ENCODE results near the gene DAD1. TPM values are rescaled to one million over a fixed set of nuclear protein-coding genes. Genes with fewer than 3 reads are reported as not detected.
A peak's percentile ranks its signal among the peaks of the same experiment; 100 is the strongest.
"Not testable (repeated sequence)": the region's sequence is repeated elsewhere in the genome, so short reads cannot be mapped to it uniquely, and the experiment has no call there.

Gene DAD1
- total RNA-seq, 2 donors from 2014 or later: 165 to 188 TPM

DNA sequence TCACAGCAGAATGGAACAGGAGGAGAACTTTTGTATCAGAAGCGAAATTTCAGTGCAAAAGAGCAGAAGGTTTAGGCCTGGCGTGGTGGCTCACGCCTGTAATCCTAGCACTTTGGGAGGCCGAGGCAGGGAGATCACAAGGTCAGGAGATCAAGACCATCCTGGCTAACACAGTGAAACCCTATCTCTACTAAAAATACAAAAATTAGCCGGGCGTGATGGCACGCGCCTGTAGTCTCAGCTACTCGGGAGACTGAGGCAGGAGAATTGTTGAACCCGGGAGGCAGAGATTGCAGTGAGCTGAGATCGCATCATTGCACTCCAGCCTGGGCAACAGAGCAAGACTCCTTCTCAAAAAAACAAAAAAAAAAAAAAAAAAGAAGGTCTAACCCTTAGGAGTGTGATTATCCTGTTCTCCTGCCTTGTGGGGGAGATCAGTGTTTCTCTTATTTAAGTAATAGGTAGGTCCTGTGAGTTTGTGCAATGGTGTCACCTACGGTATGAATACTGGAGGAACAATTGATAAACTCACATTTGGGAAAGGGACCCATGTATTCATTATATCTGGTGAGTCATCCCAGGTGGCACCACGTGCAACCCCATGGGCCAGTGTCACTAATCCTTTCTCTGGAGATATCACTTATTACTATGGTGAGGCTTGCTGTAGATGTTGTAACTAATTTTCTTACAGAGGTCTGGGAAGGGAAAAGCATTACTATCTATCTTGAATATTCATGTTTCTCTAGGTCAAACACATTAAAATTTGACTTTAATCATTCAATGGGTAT lies 45.3 kb downstream of the DAD1 start:
- Mint-ChIP-seq H3K4me1 (ENCODE audit: low read depth) (peaks cover 100% of the 10 kb centered on the region), H3K27ac (peak overlapping the region; percentile 97), H3K36me3 (ENCODE audit: insufficient read depth in 2 of 2) (peaks cover 42 to 68% of the 10 kb centered on the region in 2 donors), H3K4me3 (peak overlapping the region; percentile 80)
- not testable (repeated sequence) for H3K27me3 Mint-ChIP-seq (ENCODE audit: low read depth); H3K9me3 Mint-ChIP-seq; DNase-seq
- ATAC-seq (replicated peaks in 1 of 2): peak in 1 of 2 donors; percentile 8

DNA sequence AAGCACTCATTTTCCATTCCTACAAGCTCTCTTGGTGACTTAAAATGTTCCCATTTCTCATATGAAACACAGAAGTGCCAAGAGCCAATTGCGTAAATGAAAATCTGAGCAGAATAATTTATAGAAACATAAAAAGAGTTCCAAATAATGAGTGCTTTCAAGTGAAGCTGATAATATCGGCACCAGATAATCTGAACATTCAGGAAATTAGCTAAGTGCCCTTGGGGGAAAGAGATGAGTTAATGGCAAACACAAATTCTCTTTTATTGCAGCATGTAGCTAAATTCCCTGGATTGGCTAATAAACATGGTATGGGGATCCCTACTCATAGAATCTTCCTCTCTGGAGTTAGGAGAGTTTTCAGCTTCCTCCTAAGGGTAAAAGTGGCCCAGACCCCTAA lies 46.7 kb downstream of the DAD1 start:
- no peak for ATAC-seq (replicated peaks in 1 of 2)
- Mint-ChIP-seq H3K27ac (peak overlapping the region; percentile 99), H3K27me3 (ENCODE audit: low read depth) (no peaks in the 10 kb centered on the region), H3K9me3 (no peaks in the 10 kb centered on the region), H3K4me1 (ENCODE audit: low read depth) (peaks cover 100% of the 10 kb centered on the region), H3K4me3 (peak overlapping the region; percentile 80 to 87), H3K36me3 (ENCODE audit: insufficient read depth in 2 of 2) (peaks cover 45 to 72% of the 10 kb centered on the region in 2 donors)
- no peak for DNase-seq

DNA sequence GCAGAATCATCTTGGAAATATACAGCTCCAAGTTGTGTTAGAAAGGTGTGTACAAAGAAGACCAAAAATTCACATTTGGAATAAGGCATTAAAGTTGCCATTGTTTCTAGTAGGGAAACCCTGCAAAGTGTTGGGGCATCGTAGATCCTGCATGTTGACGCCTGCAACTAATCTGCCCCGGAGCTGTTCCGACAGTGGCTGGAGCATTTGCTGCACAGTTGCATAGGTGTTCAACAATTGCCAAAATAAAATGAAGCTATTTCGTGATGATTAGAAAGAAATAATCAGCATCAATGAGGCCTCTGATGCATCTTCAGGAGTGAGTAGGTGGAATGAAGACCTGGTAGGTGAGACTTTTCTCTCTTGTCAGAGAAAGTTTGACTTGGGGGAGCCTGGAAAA lies 47.3 kb downstream of the DAD1 start:
- no peaks in the 10 kb centered on the region for H3K27me3 Mint-ChIP-seq (ENCODE audit: low read depth)
- H3K36me3 Mint-ChIP-seq (ENCODE audit: insufficient read depth in 2 of 2): peaks cover 50 to 73% of the 10 kb centered on the region in 2 donors
- peak overlapping the region; percentile 80 to 87 for H3K4me3 Mint-ChIP-seq
- DNase-seq: no peak
- ATAC-seq (replicated peaks in 1 of 2): no peak
- H3K9me3 Mint-ChIP-seq: no peaks in the 10 kb centered on the region
- peaks cover 100% of the 10 kb centered on the region for H3K4me1 Mint-ChIP-seq (ENCODE audit: low read depth)
- peak overlapping the region; percentile 99 for H3K27ac Mint-ChIP-seq

DNA sequence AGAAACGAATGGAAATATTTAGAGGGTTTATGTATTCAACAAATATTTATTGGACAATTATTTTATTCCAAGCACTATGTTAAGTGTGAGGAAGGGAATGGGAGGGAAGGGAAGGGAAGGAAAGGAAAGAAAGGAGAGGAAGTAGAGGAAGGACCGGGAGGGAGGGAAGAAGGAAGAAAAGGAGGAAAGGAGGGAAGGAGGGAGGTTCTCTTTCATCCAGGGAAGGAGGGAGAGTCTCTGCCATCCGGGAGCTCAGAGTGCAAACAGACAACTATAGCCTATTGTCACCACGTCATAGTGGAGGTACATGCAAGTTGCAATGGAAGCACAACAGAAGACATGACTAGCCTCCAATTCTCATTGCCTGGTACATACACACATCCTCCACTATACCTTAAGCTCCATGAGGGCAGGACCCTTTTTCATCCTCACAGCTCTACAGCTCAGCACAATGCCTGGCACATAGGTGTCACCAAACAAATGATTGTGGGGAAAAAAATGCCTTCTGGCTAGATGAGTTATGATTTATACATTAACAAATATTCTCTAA lies 48.1 kb downstream of the DAD1 start:
- DNase-seq (no peak), ATAC-seq (replicated peaks in 1 of 2) (no peak)
- H3K36me3 Mint-ChIP-seq (ENCODE audit: insufficient read depth in 2 of 2): peaks cover 51 to 74% of the 10 kb centered on the region in 2 donors

DNA sequence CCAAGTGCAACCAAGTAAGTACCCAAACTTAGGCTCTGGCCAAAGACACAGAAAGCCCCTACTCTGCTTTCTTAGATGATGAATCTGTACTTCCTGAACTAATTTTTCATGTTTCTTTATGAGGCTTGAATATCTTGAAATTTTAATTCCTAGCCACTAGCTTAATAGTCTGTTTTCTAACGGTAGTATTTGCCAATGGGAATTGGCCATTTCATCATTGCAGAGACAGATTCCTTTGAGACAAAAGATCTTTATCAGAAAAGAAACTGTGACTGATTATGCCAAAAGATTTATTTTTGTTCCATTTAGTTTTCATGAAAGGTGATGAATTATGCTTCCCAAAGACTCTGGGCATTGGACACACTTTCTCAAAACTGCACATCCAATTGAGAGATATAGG lies 48.7 kb downstream of the DAD1 start:
- no peak for DNase-seq
- Mint-ChIP-seq H3K27me3 (ENCODE audit: low read depth) (no peaks in the 10 kb centered on the region), H3K27ac (peak overlapping the region; percentile 99), H3K4me3 (peak overlapping the region; percentile 80 to 87), H3K9me3 (no peaks in the 10 kb centered on the region), H3K4me1 (ENCODE audit: low read depth) (peaks cover 100% of the 10 kb centered on the region), H3K36me3 (ENCODE audit: insufficient read depth in 2 of 2) (peaks cover 50 to 72% of the 10 kb centered on the region in 2 donors)
- ATAC-seq (replicated peaks in 1 of 2): no peak

More for the DNA sequence above, 48.1 kb downstream of the DAD1 start:
- H3K27me3 Mint-ChIP-seq (ENCODE audit: low read depth): no peaks in the 10 kb centered on the region
- peak overlapping the region; percentile 80 to 87 for H3K4me3 Mint-ChIP-seq
- H3K9me3 Mint-ChIP-seq: no peaks in the 10 kb centered on the region
- H3K4me1 Mint-ChIP-seq (ENCODE audit: low read depth): peaks cover 100% of the 10 kb centered on the region
- peak overlapping the region; percentile 99 for H3K27ac Mint-ChIP-seq

DNA sequence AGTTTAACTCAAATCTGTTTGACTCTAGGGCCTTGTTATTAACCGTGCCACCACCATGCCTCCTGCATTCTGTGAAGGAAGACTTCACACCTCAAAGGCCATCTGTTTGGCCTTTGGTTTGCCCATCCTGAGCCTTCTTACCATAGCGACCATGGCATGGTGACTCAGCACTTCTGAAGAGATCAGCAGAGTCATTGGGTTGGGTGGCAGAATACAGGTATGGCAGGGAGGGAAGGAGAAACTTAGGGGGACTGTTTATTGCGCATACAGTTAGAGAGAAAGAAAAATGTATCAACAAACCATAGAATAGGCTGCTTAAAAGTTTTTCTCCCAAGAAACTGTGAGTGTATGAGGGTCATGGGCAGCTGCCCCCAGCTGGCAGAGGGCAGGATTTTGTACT lies 49.2 kb downstream of the DAD1 start:
- H3K4me1 Mint-ChIP-seq (ENCODE audit: low read depth): peaks cover 100% of the 10 kb centered on the region
- no peaks in the 10 kb centered on the region for H3K9me3 Mint-ChIP-seq
- H3K27ac Mint-ChIP-seq: peak overlapping the region; percentile 99
- H3K27me3 Mint-ChIP-seq (ENCODE audit: low read depth): no peaks in the 10 kb centered on the region
- ATAC-seq (replicated peaks in 1 of 2): peak; percentile 4 to 16
- no peak for DNase-seq
- peaks cover 48 to 70% of the 10 kb centered on the region in 2 donors for H3K36me3 Mint-ChIP-seq (ENCODE audit: insufficient read depth in 2 of 2)
- peak overlapping the region; percentile 80 to 87 for H3K4me3 Mint-ChIP-seq

DNA sequence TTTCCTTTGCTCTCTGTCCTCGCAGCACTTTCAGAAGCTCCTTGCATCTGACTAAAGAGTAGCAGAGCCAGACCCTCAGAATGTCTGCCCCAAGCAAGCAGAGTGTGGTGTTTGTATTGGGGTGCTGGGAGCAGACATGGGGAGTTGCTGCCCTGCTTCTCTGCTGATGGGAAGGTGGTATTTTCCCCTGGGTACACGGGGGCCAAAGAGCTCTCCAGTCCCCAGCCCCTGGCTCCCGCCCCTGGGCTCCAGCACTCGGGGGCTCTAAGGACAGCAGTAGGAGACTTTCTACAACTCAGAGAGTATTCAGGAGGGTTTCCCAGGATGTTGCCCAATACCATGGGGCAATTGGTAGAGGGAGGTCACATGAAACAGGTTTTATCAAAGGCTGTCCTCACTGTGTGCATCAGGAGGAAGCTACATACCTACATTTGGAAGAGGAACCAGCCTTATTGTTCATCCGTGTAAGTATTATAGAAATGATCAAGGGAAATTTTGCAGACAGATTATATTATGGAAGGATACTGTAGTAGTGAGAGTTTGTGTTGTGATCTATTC lies 50.3 kb downstream of the DAD1 start:
- no peak for DNase-seq
- ATAC-seq (replicated peaks in 1 of 2): no peak
- Mint-ChIP-seq H3K9me3 (no peaks in the 10 kb centered on the region), H3K4me1 (ENCODE audit: low read depth) (peaks cover 100% of the 10 kb centered on the region), H3K4me3 (peak overlapping the region; percentile 80 to 87), H3K27me3 (ENCODE audit: low read depth) (no peaks in the 10 kb centered on the region), H3K36me3 (ENCODE audit: insufficient read depth in 2 of 2) (peaks cover 46 to 69% of the 10 kb centered on the region in 2 donors), H3K27ac (peak overlapping the region; percentile 99)

DNA sequence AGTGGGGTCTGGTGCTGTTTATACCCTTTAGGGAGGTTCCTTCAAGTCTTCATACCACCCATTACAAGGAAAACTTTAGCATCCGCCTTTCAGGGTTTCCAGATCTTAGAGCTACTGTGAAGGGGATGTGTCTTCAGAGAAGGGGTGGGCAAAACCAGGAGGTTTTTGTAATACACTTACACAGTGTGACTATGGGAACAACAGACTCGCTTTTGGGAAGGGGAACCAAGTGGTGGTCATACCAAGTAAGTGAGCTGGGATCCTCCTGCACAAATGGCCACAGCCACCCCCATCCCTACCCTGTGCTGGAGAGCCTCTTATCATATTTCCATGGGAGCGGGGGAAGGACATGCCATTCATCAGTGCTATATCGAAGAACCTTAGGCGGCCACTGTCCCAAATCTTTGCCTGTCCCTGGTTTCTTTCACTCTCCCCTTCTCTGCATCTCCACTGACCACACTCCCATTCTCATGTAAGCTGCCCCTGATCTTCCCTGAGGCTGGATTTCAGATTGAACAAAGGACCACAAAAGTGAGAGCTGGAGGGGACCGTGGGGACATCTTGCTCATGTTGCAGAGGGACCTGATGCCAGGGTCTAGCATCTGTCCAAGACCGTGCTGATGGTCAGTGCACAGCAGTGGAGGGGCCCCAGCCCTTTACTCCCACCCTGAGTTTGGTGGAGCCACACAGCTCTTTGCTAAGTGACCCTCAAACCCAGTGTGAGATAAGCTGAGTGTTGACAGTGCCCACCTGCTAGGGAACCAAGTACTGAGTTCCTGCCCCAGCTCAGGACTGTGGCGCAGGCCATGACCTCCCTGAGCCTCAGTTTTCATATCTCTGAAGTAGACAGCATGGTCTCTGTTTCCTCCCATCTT lies 51.4 kb downstream of the DAD1 start:
- no peaks in the 10 kb centered on the region for H3K9me3 Mint-ChIP-seq
- DNase-seq: no peak
- peak overlapping the region; percentile 99 for H3K27ac Mint-ChIP-seq
- peaks cover 100% of the 10 kb centered on the region for H3K4me1 Mint-ChIP-seq (ENCODE audit: low read depth)
- H3K27me3 Mint-ChIP-seq (ENCODE audit: low read depth): no peaks in the 10 kb centered on the region
- H3K36me3 Mint-ChIP-seq (ENCODE audit: insufficient read depth in 2 of 2): peaks cover 50 to 75% of the 10 kb centered on the region in 2 donors
- H3K4me3 Mint-ChIP-seq: peak overlapping the region; percentile 80 to 87
- ATAC-seq (replicated peaks in 1 of 2): no peak

DNA sequence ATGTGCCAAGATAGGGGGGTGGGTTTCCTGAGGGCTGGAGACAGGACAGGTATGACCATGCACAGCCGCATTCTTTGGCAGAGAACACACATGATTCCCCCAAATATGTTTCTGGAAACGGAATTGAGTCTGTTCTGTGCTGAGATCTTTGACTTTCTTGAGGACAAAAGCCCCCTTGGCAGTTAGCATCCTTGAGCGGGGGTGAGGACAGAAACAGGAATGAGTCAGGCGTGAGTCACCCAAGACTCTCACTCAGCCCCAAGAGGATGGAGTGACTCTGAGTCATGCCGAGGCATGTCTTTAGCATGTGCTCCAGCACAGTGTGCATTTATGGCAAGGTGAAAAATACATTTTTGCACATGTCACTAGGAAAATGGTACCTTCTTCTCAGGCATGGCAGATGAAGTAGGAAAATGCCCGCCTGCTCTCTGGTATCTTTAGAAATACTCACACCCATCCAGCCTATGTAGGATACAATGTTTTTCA lies 52.1 kb downstream of the DAD1 start:
- Mint-ChIP-seq H3K27ac (peak overlapping the region; percentile 99), H3K36me3 (ENCODE audit: insufficient read depth in 2 of 2) (peaks cover 50 to 76% of the 10 kb centered on the region in 2 donors), H3K27me3 (ENCODE audit: low read depth) (no peaks in the 10 kb centered on the region), H3K4me1 (ENCODE audit: low read depth) (peaks cover 100% of the 10 kb centered on the region), H3K4me3 (peak overlapping the region; percentile 80 to 87), H3K9me3 (no peaks in the 10 kb centered on the region)
- peak; percentile 93 to 97 for ATAC-seq (replicated peaks in 1 of 2)
- DNase-seq: peak; percentile 86 to 95

DNA sequence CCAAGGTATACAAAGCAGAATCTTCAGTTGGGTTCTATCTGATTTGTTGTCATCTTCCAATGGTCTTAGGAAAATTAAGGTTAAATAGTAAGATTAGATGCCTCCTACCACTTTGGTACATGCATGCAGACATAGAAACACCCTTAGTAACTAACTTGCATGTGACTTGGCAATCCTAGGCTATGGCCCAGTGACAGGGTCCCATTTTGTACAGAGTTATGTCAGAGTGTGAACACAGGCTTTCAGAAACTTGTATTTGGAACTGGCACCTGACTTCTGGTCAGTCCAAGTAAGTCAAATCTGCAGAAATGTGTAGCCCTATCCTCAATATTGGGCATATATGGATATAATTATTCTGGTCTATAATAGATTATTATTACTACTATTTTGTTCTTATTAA lies 53.1 kb downstream of the DAD1 start:
- H3K27ac Mint-ChIP-seq: no peak overlapping the region
- peaks cover 100% of the 10 kb centered on the region for H3K4me1 Mint-ChIP-seq (ENCODE audit: low read depth)
- no peaks in the 10 kb centered on the region for H3K27me3 Mint-ChIP-seq (ENCODE audit: low read depth)
- H3K9me3 Mint-ChIP-seq: no peaks in the 10 kb centered on the region
- H3K36me3 Mint-ChIP-seq (ENCODE audit: insufficient read depth in 2 of 2): peaks cover 46 to 72% of the 10 kb centered on the region in 2 donors
- ATAC-seq (replicated peaks in 1 of 2) (no peak), DNase-seq (no peak)
- peak overlapping the region; percentile 65 to 80 for H3K4me3 Mint-ChIP-seq

DNA sequence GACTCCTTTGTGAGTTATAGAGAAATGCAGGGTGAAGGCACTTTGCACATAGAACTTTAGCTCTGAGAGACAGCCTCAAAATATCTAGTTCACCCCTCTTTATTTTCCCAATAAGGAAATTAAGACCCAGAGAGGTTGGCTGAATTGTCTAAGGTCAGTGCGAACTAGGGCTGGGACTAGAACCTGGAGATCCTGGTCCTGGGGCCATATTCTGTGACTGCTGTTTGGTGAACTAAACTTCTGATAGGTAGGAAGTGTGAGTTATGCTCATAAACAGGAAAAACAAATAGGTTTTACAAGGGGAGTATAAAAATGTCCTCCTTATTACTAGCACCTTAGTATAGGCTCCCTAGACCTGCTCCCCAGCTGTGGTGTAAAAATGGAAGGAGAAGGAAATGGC lies 53.9 kb downstream of the DAD1 start:
- Mint-ChIP-seq H3K4me1 (ENCODE audit: low read depth) (peaks cover 97% of the 10 kb centered on the region), H3K9me3 (no peaks in the 10 kb centered on the region), H3K4me3 (peak overlapping the region; percentile 65 to 80), H3K27ac (peak overlapping the region; percentile 86), H3K27me3 (ENCODE audit: low read depth) (no peaks in the 10 kb centered on the region), H3K36me3 (ENCODE audit: insufficient read depth in 2 of 2) (peaks cover 47 to 68% of the 10 kb centered on the region in 2 donors)
- ATAC-seq (replicated peaks in 1 of 2) (no peak), DNase-seq (no peak)

DNA sequence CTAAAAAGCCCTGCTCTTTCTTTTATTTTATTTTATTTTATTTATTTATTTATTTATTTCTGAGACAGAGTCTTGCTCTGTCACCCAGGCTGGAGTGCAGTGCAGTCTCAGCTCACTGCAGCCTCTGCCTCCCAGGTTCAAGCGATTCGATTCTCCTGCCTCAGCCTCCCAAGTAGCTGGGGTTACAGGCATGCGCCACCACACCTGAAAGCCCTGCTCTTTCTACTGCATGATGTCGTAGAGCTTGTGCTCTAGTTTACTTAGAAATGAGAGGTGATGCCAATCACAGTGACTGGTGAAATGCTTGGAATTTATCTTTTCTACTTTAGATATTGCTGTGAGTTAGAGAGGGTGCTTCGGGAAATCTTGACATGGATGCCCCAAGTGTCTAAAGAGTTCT lies 54.5 kb downstream of the DAD1 start:
- H3K4me3 Mint-ChIP-seq: peak overlapping the region; percentile 65 to 80
- ATAC-seq (replicated peaks in 1 of 2): no peak
- DNase-seq: no peak
- peaks cover 44 to 68% of the 10 kb centered on the region in 2 donors for H3K36me3 Mint-ChIP-seq (ENCODE audit: insufficient read depth in 2 of 2)
- peak overlapping the region; percentile 96 for H3K27ac Mint-ChIP-seq
- no peaks in the 10 kb centered on the region for H3K9me3 Mint-ChIP-seq
- H3K4me1 Mint-ChIP-seq (ENCODE audit: low read depth): peaks cover 97% of the 10 kb centered on the region
- no peaks in the 10 kb centered on the region for H3K27me3 Mint-ChIP-seq (ENCODE audit: low read depth)

Measured in activated T-cell treated with anti-CD3 and anti-CD28 coated beads, Interleukin-2, amount 50 U/mL, for 72 hours (primary cell).